ENCODE measurements around the gene TBC1D23.

TBC1D23 gene

GRCh38 chr3:100354850-100355249, 94.1 kb downstream of the TBC1D23 start:
- no peak for DNase-seq

GRCh38 chr3:100358413-100358812, 97.6 kb downstream of the TBC1D23 start:
- DNase-seq = no peak

GRCh38 chr3:100359035-100359434, 98.2 kb downstream of the TBC1D23 start:
- no peak for DNase-seq

GRCh38 chr3:100360757-100361496, 100.1 kb downstream of the TBC1D23 start:
- no peak for DNase-seq

GRCh38 chr3:100361897-100362296, 101.1 kb downstream of the TBC1D23 start:
- no peak for DNase-seq

- no peak for DNase-seq
Observed at GRCh38 chr3:100364421-100364820, 103.6 kb downstream of the TBC1D23 start.

GRCh38 chr3:100366424-100366823, 105.6 kb downstream of the TBC1D23 start:
- no peak for DNase-seq

- no peak for DNase-seq
Observed at GRCh38 chr3:100368441-100368840, 107.6 kb downstream of the TBC1D23 start.

GRCh38 chr3:100370756-100371155, 110.0 kb downstream of the TBC1D23 start:
- no peak for DNase-seq

- DNase-seq = no peak
Observed at GRCh38 chr3:100374521-100374920, 113.7 kb downstream of the TBC1D23 start.

Data from NCI-H446 (cell line).